Stimulated activated CD8-positive, alpha-beta memory T cell treated with anti-CD3 and anti-CD28 coated beads, Interleukin-2, amount 100 ng/mL, for 48 hours (primary cell): ENCODE data around the gene PPP1R15B.

ENCODE experiments used
- DNase-seq, 2 donors: peaks; one replicate each; pipeline ENCODE4 v3.0.0-alpha.2; 2020; ENCODE audit warnings: low read depth in 2 of 2

PPP1R15B gene

DNA sequence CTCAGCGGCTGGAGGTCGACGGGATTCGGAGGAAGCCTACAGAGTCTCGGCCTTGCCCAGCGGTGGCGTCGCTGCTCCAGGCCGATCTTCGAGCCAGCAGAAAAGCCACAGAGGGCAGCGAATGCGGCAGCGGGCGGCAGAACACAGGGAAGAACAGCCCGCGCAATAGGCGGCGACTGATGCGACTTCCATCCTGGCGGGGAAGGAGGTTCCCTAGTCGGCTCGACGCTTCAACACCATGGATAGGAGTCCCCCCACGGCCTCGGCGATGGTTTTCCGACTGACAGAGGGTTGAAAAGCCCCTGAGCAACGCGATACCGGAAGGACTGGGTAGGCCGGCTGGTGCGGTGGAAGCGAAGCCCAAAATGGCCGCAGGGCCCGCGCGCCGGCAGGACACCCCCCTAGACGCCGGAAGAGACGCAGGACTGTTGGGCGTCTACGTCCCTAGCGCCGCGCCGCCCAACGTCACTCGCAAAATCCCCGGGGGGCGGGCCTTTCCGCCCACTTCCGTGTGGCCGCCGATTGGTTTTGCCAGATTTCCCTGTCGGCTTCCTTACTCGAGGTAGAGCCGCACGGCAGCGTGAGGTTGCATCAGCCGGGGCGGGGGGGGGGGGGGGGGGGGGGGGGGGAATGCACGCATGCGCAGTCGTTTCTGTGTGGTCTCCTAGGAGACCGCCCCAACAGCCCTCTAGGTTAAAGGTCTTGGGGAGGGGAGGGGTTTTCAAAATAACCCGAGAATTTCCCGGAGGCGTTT lies at the start of gene PPP1R15B:
Gene PPP1R15B, minus strand, starts transcription at position 367 of the 754 bp plus-strand sequence. CDS start 406 bp downstream, outside the sequence.
- peak; percentile 92 to 95 for DNase-seq

DNA sequence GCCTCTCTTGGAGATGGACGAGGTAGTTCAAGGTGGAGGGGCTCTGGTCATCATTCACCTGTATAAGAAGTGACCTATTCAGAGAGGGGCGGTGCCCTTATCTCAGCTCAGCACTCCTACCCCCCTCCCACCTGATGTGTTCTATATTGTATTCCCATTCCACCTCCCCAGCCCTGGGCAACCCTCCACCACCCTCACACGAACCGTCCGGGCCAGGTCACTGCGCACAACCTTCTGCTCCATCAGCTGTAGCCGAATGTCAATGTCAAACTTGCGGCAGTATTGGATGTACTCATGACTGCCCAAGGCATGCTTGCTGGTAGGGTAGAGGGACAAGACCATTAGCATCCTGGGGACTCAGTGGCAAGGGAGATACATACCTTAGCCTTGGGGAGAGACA lies 48.7 kb upstream of the PPP1R15B start:
- no peak for DNase-seq

DNA sequence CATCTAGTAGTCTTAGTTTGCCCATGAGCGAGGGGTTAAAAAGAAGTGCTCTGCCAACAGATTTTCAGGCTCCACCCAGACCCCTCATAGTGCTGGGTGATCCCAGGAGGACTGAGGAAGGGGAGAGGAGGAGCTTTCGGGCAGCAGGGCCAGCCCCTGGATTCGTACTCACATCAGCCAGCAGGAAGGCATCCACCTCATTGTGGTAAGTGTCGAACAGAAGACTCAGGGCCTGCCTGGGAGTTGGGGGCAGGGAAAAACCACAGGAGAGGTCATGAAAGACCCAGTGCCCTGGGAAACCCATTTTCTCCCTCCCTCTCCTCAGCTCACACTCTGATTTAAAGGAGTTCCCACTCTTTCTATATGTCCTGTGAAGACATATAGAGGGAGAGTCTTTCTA lies 48.1 kb upstream of the PPP1R15B start:
- no peak for DNase-seq

DNA sequence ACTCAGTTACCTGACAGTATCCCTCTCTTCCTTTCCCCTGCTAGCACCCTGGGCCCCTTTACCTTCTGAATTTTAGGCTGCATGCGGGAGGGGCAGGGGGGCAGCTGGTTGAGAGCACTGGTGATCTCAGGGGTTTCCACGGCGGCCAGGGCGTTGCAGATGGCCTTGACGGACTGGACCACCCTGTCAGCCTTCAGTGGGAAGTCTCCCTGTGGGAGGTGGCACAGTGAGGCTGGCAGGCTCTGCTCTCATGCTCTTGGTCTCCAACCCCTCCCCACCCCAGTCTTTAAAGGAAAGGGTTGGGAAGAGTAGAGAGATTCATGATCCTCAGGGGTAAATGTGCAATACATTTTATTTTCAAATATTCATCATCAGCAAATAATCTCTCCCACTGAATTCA lies 46.0 kb upstream of the PPP1R15B start:
- no peak for DNase-seq

DNA sequence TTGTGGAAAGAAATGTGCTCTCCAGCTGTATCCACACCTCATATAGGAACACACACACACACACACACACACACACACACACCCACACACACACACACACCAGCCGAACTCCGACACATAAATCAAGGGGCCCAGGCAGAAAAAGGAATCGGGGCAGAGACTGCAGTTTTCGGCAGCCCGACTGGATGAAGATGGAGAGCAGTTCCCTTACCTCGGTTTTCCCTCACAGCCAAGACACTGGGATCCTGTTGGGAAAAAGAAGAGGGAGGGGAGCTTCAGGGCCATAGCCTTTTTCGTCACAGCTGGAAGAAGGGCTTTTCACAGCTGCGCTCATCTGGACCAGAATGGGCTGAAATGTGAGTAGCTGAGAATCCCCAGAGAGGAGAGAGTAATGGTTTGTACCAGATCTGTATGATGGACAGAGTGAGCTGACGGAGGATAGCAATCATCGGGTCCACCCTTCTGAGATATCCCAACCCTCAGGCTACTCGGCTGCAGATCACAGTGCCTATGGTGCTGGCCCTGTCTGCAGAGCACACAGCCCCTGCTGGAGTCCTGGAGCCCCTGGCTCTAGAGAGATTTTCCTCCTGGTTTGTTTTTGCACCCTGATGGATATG lies 45.3 kb upstream of the PPP1R15B start:
- no peak for DNase-seq

DNA sequence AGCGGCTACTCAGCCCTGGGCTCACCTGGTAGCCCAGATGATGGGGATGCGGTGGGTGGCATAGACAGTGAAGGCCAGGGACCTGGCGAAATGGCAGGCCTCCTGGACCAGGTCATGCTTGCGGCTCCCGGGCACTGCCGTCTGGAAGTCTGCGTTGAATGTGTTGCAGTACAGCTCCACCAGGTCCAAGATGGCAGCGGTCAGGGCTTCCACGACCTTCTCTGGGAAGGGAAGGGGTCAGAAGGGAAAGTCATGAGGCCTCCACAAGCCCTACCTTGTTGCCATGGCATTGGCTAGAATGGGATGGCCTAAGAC lies 44.2 kb upstream of the PPP1R15B start:
- no peak for DNase-seq

GRCh38 chr1:204455063-204455830 lies 43.6 kb upstream of the PPP1R15B start:
- no peak for DNase-seq

GRCh38 chr1:204454476-204454875 lies 42.9 kb upstream of the PPP1R15B start:
- DNase-seq = no peak

- peak; percentile 51 to 53 for DNase-seq
Observed at GRCh38 chr1:204453141-204453772, 41.6 kb upstream of the PPP1R15B start.

GRCh38 chr1:204451352-204452124 lies 39.9 kb upstream of the PPP1R15B start:
- no peak for DNase-seq

DNA sequence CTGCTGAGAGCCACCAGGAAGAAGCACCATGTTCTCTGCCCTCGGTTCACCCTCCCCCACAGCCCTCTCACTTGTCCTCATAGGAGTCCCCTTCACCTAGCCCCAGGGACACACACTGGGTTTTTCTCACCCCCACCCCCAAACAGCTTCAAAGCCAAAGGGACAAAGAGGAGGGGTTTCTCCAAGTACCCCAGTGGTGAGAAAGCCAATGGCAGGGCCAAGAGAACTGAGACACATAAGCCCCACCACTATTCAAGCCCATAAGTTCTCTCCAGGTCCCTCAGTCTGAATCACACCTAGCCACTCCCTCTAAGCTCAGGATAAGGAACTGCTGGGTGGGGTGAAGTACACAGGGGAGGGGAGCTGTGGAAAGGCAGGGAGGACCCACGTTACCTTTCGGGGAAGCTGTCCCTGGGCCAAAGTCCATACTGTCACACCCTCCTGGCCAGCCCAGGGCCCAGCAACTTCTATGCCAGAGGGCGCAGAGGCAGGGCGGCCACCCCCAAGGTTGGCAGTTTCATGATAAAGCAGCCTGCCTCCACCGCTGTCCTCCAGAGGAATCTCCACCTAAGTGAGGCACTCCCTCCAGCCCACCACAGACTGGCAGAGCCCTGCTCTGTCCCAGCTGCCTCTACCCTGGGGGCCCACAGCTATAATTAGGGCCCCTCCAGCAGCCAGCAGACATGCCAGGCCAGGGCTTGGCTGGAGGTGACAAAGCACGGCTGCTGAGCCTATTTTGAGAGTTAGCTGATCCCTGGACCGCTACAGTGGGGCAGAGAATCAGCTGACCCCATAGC lies 39.0 kb upstream of the PPP1R15B start:
- no peak for DNase-seq

- DNase-seq = no peak
Observed at GRCh38 chr1:204449678-204450280, 38.2 kb upstream of the PPP1R15B start.

DNA sequence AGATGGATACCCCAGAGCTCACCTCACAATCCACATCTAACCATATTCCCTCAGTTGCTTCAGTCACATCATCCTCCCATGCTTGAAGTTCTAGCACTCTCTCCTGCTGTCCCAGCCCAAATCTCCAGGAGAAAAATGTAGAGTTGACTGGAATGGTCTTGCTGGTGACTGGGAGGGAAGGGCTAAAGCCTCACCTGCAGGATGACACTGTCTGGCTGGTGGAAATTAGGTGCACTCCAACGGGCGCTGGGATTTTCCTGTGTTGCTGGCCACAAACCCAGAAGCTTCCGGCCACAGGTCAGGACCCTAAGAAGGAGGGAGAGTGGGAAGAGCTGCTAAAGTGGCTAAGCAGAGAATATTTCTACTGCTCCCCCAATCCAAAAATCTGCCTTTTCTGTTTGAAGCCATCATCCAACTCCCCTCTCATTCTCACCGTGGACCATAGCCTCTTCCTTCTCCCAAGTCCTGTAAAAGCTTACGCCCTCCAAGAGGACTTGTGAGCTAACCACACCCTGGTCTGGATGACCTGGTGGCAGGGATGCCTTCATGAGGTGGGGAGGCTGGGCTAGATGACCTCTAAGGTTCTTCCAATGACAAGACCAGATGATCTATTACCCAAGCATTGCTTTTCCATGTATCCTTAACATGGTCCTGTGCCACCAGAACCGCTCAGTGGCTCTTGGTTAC lies 37.5 kb upstream of the PPP1R15B start:
- DNase-seq = no peak

- DNase-seq = no peak
Observed at GRCh38 chr1:204448344-204448964, 36.8 kb upstream of the PPP1R15B start.

DNA sequence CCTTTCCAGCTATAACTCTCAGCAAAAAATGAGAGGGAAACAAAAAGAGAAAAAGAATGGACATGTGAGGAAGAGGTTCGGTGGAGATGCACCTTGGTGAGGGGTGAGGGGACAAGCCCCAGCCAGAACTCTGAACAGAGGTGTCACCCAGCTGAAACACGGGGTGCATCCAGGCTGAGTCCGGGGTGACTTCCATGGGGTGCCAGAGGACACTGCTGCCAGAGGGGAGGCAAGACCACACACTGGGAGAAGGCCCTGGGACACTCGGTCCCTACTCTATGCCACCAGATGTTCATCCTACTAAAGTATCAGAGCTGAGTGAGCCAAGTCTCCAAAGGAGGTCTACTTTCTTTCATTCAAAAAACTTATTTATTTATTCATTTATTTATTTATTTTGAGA lies 36.1 kb upstream of the PPP1R15B start:
- DNase-seq = no peak

DNA sequence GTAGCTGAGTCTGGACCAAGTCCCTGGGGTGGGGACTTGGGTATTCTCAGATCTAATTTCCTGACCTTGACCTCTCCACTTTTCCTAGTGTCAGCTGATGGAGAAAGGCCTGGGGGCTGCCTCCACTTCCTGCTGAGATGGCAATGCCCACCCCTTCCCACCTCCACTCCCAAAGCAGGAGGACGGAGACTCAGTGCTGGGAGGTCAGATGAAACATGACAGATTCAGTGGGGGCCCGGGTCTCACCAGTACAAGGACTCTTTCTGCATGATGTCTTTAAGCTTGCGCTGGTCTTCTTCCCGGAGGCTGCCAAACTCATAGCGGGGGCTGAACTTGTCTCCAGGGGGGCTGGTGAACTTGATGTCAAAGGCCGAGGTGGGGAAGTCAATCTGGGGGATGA lies 35.6 kb upstream of the PPP1R15B start:
- DNase-seq = no peak

- peak; percentile 48 to 56 for DNase-seq
Observed at GRCh38 chr1:204446413-204447111, 34.9 kb upstream of the PPP1R15B start.

DNA sequence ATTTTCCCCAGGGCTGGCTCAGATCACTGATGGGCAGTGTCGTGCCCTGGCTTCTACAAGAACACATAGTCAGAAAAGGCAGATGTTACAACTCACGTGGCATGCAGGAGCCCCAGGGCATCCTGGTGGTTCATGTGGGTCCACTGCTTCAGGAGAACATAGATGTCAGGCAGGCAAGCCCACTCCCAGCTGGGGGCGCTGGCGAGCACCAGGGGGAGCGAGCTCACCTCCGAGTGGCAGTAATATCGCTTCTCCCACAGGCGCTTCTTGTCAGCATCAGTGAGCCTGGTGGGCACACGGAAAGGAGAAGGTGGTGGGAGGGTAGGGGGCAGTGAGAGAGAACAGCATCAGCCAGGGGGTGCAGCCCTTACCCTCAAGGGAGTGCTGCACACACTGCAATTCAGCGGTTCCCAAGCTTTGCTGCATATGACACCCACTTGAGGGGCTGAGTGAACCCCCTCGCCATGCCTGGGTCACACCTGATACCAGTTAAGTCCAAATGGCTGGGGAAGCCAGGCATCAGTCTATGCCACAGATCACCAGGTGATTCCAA lies 34.3 kb upstream of the PPP1R15B start:
- peak; percentile 47 to 49 for DNase-seq
